HEK293 (cell line): ENCODE measurements around the gene NTSR1.

Experiments used
- CTCF ChIP-seq: fragments of 450-650 bp; formaldehyde crosslinking; IDR thresholded peaks from 2 replicates; pipeline ENCODE4 v1.5.1; 2016; ENCODE audit warnings: missing biosample characterization, missing genetic modification characterization
- ZNF529 ChIP-seq: fragments of 450-650 bp; formaldehyde crosslinking; IDR thresholded peaks from 2 replicates; pipeline ENCODE4 v1.5.1; 2017; ENCODE audit warnings: missing genetic modification characterization, missing biosample characterization; ENCODE audit not compliant: insufficient replicate concordance
- ZNF707 ChIP-seq: fragments of 450-650 bp; formaldehyde crosslinking; IDR thresholded peaks from 2 replicates; pipeline ENCODE4 v1.5.1; 2016; ENCODE audit warnings: missing biosample characterization, missing genetic modification characterization

DNA sequence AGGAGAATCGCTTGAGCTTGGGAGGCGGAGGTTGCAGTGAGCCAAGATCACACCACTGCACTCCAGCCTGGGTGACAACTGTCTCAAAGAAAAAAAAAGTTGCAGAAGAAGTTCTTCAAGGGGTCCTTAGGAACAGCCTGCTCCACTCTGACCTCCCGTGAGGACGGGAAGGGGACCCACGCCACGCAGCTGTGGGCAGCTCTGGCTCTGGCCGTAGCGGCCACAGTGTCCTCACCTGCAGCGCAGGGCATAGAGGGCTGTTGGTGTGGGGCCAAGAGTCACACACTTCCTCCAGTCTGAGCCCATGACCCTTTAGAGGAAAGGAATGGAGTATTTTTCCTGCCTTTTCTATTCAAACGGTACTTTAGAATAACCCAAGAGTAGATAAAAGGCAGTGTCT lies 5.4 kb downstream of the NTSR1 start:
- TF ChIP-seq CTCF (tag by site-specific recombination) (no peak), ZNF707 (tag by site-specific recombination) (no peak), ZNF529 (tag by site-specific recombination) (no peak)
